CD1c-positive myeloid dendritic cell (primary cell): ENCODE measurements around the gene VAC14.

ENCODE experiments used
- DNase-seq: peaks from one replicate; pipeline ENCODE4 v3.0.0-alpha.2; 2016; ENCODE audit errors: extremely low spot score

The VAC14 gene

GRCh38 chr16:70708366-70709246 is 92.4 kb downstream of the VAC14 start:
- DNase-seq = no peak

GRCh38 chr16:70706948-70707465 is 94.0 kb downstream of the VAC14 start:
- DNase-seq = no peak

- no peak for DNase-seq
Observed at GRCh38 chr16:70705056-70705455, 95.9 kb downstream of the VAC14 start.

GRCh38 chr16:70704586-70704985 is 96.4 kb downstream of the VAC14 start:
- DNase-seq = no peak

DNA sequence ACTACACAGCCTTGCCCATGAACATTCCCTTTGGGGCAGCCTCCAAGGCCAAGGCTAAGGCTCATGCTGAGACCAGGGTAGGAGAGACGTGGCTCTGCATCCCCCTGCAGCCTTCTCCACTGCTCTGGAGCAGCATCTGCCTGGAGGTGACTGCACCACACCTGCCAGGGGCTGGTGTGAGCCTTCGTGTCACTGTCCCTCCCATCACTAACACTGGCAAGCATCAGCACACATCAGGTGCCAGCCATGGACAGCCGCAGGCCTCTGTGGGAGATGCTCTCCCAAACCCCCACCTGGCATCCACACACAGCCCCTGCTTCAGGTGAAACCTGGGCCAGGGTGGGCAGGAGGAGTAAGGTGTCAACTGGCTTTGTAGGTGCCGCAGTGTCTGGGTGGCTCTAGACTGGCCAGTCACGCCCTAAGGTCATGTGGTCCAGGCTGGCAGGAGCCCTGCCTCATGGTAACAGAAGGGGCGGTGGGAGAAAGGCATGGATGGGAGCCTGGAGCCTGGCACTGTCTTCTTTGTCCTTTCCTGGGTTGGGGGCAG is 97.0 kb downstream of the VAC14 start:
- no peak for DNase-seq

DNA sequence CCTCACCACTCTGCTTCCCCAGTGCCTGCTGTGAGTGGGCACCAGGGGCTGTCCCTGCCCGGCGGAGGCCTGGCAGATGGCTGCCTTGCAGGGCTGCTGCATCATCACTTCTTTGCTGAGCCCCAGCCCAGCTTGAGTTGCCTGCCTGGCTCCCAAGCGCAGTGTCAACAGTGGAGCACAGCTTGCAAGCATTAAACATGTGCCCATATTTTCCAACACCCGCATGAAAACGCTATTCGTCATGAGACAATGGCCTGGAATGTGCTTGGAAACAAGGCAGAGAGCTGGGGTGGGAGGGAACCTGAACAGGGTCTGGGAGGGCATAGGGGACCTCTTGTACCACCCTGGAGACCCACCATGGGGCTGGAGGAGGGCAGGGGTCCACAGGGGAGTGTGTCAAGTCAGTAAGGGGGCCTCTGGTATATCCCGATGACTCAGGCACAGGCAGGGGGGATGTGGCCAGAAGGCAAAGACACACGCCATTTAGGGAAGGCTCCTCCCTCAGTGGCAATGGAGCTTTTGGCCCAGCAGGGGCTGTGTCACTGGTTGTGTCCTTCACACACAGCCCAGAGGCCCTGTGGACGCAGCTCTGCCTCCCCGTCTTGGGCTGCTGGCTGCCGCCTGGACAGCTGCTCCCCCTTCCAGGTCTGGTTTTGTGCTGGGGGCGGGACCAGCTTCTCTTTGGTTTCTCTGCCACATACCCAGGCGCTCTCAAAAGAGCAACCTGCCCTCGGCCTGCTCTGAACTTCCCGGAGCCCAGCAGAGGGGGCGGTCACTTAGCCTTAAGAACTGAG is 97.7 kb downstream of the VAC14 start:
- DNase-seq = peak; percentile 11

DNA sequence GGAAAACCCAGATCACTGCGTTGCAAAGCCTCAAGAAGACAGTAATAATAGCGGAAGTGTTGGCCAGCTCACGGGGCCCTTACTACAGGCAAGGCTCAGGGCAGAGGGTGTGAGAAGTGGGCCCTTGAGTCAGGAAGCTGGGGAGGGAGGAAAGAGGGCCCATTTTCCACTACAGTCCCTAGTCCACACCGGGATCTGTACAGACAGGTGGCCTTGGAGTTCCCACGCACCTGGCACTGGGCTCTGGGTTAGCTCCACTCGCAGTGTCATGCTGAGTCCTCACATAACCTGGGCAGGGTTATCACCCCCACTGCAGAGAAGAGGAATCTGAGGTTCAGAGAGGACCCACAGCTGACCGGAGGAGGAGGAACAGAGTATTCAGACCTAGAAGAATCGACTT is 98.3 kb downstream of the VAC14 start:
- no peak for DNase-seq

GRCh38 chr16:70701998-70702397 is 99.0 kb downstream of the VAC14 start:
- no peak for DNase-seq

- no peak for DNase-seq
Observed at GRCh38 chr16:70701596-70701995, 99.4 kb downstream of the VAC14 start.

- DNase-seq = no peak
Observed at GRCh38 chr16:70701036-70701435, 99.9 kb downstream of the VAC14 start.

- DNase-seq = no peak
Observed at GRCh38 chr16:70700101-70701020, 100.6 kb downstream of the VAC14 start.

DNA sequence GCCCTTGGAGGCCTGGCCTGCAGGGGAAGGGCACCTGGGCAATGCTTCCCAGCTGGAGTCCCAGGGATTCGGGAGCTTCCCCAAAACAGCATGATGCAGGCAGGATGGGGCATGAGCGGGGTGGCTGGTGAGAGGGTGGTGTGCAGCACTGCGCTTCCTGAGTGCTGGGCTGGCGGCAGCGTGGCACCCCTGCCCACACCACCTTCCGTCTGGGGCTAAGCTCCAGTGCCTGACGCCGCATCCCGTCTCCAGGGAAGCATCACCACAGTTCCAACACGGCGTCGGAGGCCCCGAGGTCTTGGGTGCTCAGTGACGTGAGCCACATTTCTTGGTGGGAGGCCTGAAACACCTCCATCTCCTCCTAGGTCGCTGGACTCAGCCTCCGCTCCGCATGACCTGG is 101.3 kb downstream of the VAC14 start:
- no peak for DNase-seq

DNA sequence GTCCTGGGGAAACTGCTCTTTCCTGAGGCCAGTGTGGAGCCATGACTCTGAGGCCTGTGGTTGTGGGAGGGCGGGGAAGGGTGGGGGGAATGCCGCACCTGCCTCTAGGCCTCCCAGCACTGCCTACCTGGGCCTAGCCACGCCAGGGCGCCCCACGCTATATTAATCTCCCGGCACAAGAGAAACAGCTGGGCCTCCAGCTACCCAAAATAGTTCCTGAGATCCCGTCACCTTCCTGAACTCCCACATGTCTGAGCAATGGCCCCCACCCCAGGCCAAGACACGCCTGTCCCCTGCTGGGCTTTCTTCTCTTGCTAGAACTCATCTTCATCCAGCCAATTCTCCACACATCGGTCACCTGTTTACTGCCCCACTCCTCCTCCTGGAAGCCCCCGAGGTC is 102.1 kb downstream of the VAC14 start:
- DNase-seq = no peak

DNA sequence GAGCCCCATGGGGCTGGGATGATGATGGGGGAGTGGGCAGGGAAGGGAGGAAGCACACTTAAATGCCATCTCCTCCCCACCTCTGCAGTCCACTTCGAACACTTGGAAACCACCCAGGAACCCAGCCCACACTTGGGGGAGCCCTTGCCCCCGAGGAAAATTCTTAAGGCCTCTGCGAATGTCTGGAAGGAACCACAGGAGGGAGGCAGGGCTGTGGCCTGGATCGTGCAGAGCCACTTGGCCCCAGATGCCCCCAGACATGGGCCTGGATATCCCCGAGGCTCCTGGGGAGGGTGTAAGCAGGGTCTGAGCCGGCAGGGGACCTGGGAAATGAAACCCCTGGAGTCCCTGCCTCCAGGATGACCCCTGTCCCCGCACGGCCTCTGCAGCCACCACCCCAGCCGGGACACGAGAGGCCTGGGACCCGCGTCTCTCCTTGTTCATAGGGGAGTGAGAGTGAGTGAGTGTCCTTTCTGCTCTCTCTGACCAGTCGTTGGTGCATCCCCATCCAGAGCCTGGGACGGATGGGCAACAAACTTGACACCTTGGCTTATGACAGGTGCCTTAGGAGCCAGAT is 103.3 kb downstream of the VAC14 start:
- DNase-seq = no peak

- DNase-seq = no peak
Observed at GRCh38 chr16:70696952-70697593, 103.9 kb downstream of the VAC14 start.

- DNase-seq = no peak
Observed at GRCh38 chr16:70696355-70696754, 104.6 kb downstream of the VAC14 start.

GRCh38 chr16:70695331-70696070 is 105.5 kb downstream of the VAC14 start:
- no peak for DNase-seq

DNA sequence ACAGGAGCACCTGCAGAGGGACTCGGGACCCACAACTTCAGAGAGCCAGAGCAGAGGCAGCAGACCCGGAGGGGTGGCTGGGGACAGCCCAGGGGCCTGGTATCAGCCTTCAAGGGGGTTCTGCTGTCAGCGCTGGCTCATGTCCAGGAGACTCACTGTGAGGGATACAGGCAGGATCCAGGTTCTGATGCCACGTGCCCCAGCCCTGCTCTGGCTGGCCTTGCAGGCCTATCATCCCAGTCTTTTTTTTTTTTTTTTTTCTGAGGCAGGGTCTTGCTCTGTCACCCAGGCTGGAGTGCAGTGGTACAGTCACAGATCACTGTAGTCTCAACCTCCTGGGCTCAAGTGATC is 106.1 kb downstream of the VAC14 start:
- no peak for DNase-seq

GRCh38 chr16:70694088-70694867 is 106.7 kb downstream of the VAC14 start:
- DNase-seq = no peak
